Ovary (tissue), 3 donors: Measurements from ENCODE around the gene ECE2.

ENCODE experiments used
- EP300 ChIP-seq: sonication (generic); formaldehyde crosslinking; IDR thresholded peaks from one replicate; pipeline ENCODE4 v1.6.1; 2017; ENCODE audit warnings: antibody characterized with exemption
- POLR2A ChIP-seq: fragments of 450-650 bp; IDR thresholded peaks from one replicate; pipeline ENCODE4 v1.6.1; 2017; ENCODE audit warnings: antibody characterized with exemption, mild to moderate bottlenecking, moderate library complexity
- TF ChIP-seq, protein P1 (sequence below), 3 donors: fragments of 450-650 bp in 2 of 3; fragments of 200-600 bp in 1 of 3; IDR thresholded peaks; one replicate each; pipeline versions ENCODE4 v1.5.1 to v1.8.0; 2016 to 2022; ENCODE audit warnings: antibody characterized with exemption in 3 of 3, mild to moderate bottlenecking in 1 of 3
- donor health status: DM: no; HTN: no; CAD: no.

DNA sequence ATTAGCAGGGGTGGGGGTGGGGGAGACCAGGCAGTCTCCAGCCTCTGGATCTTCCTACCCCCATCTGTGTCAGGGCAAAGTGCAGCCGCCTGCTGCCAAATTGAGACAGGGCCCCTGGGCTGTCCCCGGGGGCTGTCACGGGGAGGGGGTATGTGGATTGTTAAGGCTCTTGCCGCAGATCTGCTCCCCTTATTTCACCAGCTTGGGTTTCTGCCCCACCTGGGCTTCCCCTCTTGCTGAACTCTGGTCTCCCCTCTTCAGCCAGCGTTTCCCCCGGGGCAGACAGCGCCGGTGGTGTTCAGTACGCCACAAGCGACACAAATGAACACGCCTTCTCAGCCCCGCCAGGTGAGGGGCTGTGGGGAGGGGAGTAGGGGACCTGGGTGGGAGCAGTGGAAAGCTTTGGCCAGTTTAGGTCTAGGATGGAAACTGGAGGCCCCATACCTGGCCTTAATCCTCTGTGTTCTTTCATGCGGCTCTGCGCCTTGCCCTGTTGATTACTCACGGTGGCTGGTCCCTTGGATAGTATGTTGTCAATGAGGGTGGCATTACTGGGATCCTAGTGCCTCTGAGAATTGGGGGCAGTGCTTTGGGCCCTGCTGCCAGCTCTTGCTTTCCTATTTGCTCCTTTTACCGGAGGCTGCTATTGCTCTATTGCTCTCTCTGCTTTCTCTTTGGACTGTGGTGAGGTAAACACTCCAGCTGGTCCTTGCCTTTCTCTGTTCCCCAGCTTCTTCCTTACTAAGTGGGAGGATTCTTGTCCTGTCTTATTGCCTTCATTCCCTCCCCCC lies 40.2 kb downstream of the ECE2 start:
- TF ChIP-seq, protein P1, sequence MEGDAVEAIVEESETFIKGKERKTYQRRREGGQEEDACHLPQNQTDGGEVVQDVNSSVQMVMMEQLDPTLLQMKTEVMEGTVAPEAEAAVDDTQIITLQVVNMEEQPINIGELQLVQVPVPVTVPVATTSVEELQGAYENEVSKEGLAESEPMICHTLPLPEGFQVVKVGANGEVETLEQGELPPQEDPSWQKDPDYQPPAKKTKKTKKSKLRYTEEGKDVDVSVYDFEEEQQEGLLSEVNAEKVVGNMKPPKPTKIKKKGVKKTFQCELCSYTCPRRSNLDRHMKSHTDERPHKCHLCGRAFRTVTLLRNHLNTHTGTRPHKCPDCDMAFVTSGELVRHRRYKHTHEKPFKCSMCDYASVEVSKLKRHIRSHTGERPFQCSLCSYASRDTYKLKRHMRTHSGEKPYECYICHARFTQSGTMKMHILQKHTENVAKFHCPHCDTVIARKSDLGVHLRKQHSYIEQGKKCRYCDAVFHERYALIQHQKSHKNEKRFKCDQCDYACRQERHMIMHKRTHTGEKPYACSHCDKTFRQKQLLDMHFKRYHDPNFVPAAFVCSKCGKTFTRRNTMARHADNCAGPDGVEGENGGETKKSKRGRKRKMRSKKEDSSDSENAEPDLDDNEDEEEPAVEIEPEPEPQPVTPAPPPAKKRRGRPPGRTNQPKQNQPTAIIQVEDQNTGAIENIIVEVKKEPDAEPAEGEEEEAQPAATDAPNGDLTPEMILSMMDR (IDR thresholded peaks at IDR 0.05): no peak
- TF ChIP-seq POLR2A (no peak), EP300 (no peak)
